H1 (cell line): ENCODE measurements around the gene TDRD5. TPM values are rescaled to one million over a fixed set of nuclear protein-coding genes. Genes with fewer than 3 reads are reported as not detected.

Source experiments
- ASH2L ChIP-seq: fragments of 200-600, 300-600 bp; sonication (generic); IDR thresholded peaks from one replicate; pipeline ENCODE4 v1.7.1; 2017; ENCODE audit warnings: low read length
- BCL11A ChIP-seq, 2 experiments: IDR thresholded peaks; one replicate each; pipeline ENCODE4 v1.6.1; 2011; ENCODE audit warnings: low read depth in 2 of 2, low read length in 2 of 2, mild to moderate bottlenecking in 2 of 2
- BRCA1 ChIP-seq: IDR thresholded peaks from 2 replicates; pipeline ENCODE4 v1.6.1; 2012; ENCODE audit warnings: low read depth, low read length, improper control_type of control experiment
- CBX8 ChIP-seq: fragments of 300-800, 300-1000 bp; sonication (generic); IDR thresholded peaks from 2 replicates; pipeline ENCODE4 v1.7.1; 2016; ENCODE audit warnings: low read depth, low read length, borderline replicate concordance
- CHD1 ChIP-seq: IDR thresholded peaks from 2 replicates; pipeline ENCODE4 v1.6.1; 2012; ENCODE audit warnings: low read depth, low read length, improper control_type of control experiment
- E2F6 ChIP-seq: IDR thresholded peaks from 2 replicates; pipeline ENCODE4 v1.6.1; 2012; ENCODE audit warnings: inconsistent platforms
- EZH2 ChIP-seq: fragments of 200-600 bp; sonication (generic); IDR thresholded peaks from 2 replicates; pipeline ENCODE4 v1.7.1; 2012; ENCODE audit warnings: low read depth, mild to moderate bottlenecking, moderate library complexity, low read length, inconsistent platforms; ENCODE audit not compliant: severe bottlenecking
- GTF2F1 ChIP-seq: IDR thresholded peaks from 2 replicates; pipeline ENCODE4 v1.6.1; 2012; ENCODE audit warnings: low read depth, low read length, improper control_type of control experiment, borderline replicate concordance
- HDAC2 ChIP-seq, 2 experiments: fragments of 300-600 bp in 1 of 2; sonication (generic) in 1 of 2; IDR thresholded peaks; 2 replicates each; pipeline ENCODE4 v1.6.1; 2011 to 2012; ENCODE audit warnings: low read depth in 2 of 2, low read length in 2 of 2, mild to moderate bottlenecking in 2 of 2, moderate library complexity in 2 of 2, borderline replicate concordance in 1 of 2, inconsistent platforms in 1 of 2
- HDAC6 ChIP-seq: IDR thresholded peaks from one replicate; pipeline ENCODE4 v1.7.1; 2012; ENCODE audit warnings: low read depth, mild to moderate bottlenecking, inconsistent platforms, low read length, moderate library complexity
- JUND ChIP-seq: IDR thresholded peaks from 2 replicates; pipeline ENCODE4 v1.6.1; 2011; ENCODE audit warnings: mild to moderate bottlenecking, improper control_type of control experiment, low read length
- MAX ChIP-seq: IDR thresholded peaks from 2 replicates; pipeline ENCODE4 v1.6.1; 2012; ENCODE audit warnings: inconsistent platforms
- POLR2A ChIP-seq, 2 experiments: IDR thresholded peaks; 1 replicate in 1 of 2; 2 replicates in 1 of 2; pipeline ENCODE4 v1.6.1; 2011; ENCODE audit warnings: low read depth in 2 of 2, low read length in 2 of 2, mild to moderate bottlenecking in 2 of 2; ENCODE audit errors: control extremely low read depth in 1 of 2
- POU5F1 ChIP-seq: IDR thresholded peaks from 2 replicates; pipeline ENCODE4 v1.6.1; 2011; ENCODE audit warnings: low read depth, mild to moderate bottlenecking, low read length, moderate library complexity
- RAD21 ChIP-seq, 2 experiments: IDR thresholded peaks in 1 of 2; conservative IDR thresholded peaks in 1 of 2; 2 replicates each; pipeline ENCODE4 v1.6.1; 2011; ENCODE audit warnings: low read depth in 2 of 2, low read length in 2 of 2, improper control_type of control experiment in 1 of 2, inconsistent platforms in 1 of 2, mild to moderate bottlenecking in 1 of 2, moderate library complexity in 1 of 2
- RBBP5 ChIP-seq: IDR thresholded peaks from 2 replicates; pipeline ENCODE4 v1.7.1; 2012; ENCODE audit warnings: low read depth, mild to moderate bottlenecking, inconsistent platforms, low read length, moderate library complexity, borderline replicate concordance
- RXRA ChIP-seq: IDR thresholded peaks from 2 replicates; pipeline ENCODE4 v1.6.1; 2011; ENCODE audit warnings: low read depth, mild to moderate bottlenecking, low read length, moderate library complexity; ENCODE audit not compliant: insufficient read depth
- SP2 ChIP-seq: IDR thresholded peaks from 2 replicates; pipeline ENCODE4 v1.6.1; 2012; ENCODE audit warnings: mild to moderate bottlenecking, low read length, inconsistent platforms
- SRF ChIP-seq: IDR thresholded peaks from 2 replicates; pipeline ENCODE4 v1.6.1; 2011; ENCODE audit warnings: mild to moderate bottlenecking, low read depth, low read length, moderate library complexity
- TAF1 ChIP-seq: IDR thresholded peaks from 2 replicates; pipeline ENCODE4 v1.6.1; 2011; ENCODE audit warnings: mild to moderate bottlenecking, low read depth, low read length
- TAF7 ChIP-seq: optimal IDR thresholded peaks from 2 replicates; pipeline ENCODE3; 2011; ENCODE audit warnings: low read depth, mild to moderate bottlenecking, inconsistent platforms, low read length, moderate library complexity, borderline replicate concordance
- TBP ChIP-seq: IDR thresholded peaks from 2 replicates; pipeline ENCODE4 v1.6.1; 2011; ENCODE audit warnings: low read depth, low read length, improper control_type of control experiment
- ZNF274 ChIP-seq: IDR thresholded peaks from 2 replicates; pipeline ENCODE4 v1.7.0; 2012; ENCODE audit warnings: low read length, borderline replicate concordance; ENCODE audit errors: extremely low read depth
- polyA plus RNA-seq, 7 experiments: library from polyadenylated mRNA; depleted of rRNA in 3 of 7; stranded (reverse) in 5 of 7; unstranded in 2 of 7; fragments of >200 nt in 5 of 7; fragments of 200-250 nt in 2 of 7; gene quantifications; 1 replicate in 5 of 7; 2 replicates in 1 of 7; 4 replicates in 1 of 7; pipeline versions ENCODE4 v1.2.1 to v1.2.3, GENCODE V29; 2011 to 2013; ENCODE audit warnings: missing spikeins in 2 of 7, mixed read lengths in 2 of 7
- total RNA-seq: library from RNA; stranded (reverse); fragmentation: NEBNext Ultra II Directional; extraction: Animal tissue kit (Norgen Biotek cat#: 25700); gene quantifications from 2 replicates; pipeline ENCODE4 v1.2.1, GENCODE V29; 2021

Gene TDRD5
- total and polyA plus RNA-seq, 2 of the 8 experiments (the other 6 are each of a cell fraction or from before 2014, with no cell fraction given) = 0.53 to 1.4 TPM

GRCh38 chr1:179586107-179586823 is 5.4 kb upstream of the TDRD5 start (continued):
- peak; percentile 43 for TF ChIP-seq EZH2
- TF ChIP-seq TBP = 0 out of 2 replicates have a peak, but pooled peaks have one; percentile 20
- no peak for TF ChIP-seq CHD1
- TF ChIP-seq HDAC6 = no peak
- TF ChIP-seq RBBP5 = no peak; the same call in 1 of the 2 replicates
- TF ChIP-seq E2F6 = 0 out of 2 replicates have a peak, but pooled peaks have one; percentile 29
- TF ChIP-seq RXRA = no peak
- TF ChIP-seq SP2 = no peak
- TF ChIP-seq GTF2F1 = no peak
- TF ChIP-seq HDAC2 (IDR thresholded peaks at IDR 0.05; ENCODE audit: borderline replicate concordance in 1 of 2, low read depth in 2 of 2, low read length in 2 of 2) = peak in 1 of 2 experiments; percentile 81; a peak in 1 of 4 replicates
- TF ChIP-seq ZNF274 = no peak
- no peak for TF ChIP-seq BRCA1
- TF ChIP-seq TAF7 = no peak
- TF ChIP-seq RAD21 (IDR thresholded peaks at IDR 0.05 in 1 of 2, conservative IDR thresholded peaks at IDR 0.05 in 1 of 2; ENCODE audit: low read depth in 2 of 2, low read length in 2 of 2) = peak; percentile 38 to 54; a peak in 3 of 4 replicates
- TF ChIP-seq POLR2A (IDR thresholded peaks at IDR 0.05; ENCODE audit: control extremely low read depth in 1 of 2, low read depth in 2 of 2, low read length in 2 of 2) = no peak
- no peak for TF ChIP-seq CBX8
- no peak for TF ChIP-seq SRF
- TF ChIP-seq MAX = peak; percentile 31; the same call in 1 of the 2 replicates
- peak; percentile 58 for TF ChIP-seq TAF1
- no peak for TF ChIP-seq BCL11A (IDR thresholded peaks at IDR 0.05; ENCODE audit: low read depth in 2 of 2, low read length in 2 of 2)
- no peak for TF ChIP-seq ASH2L
- TF ChIP-seq POU5F1 = no peak
- TF ChIP-seq JUND = no peak; the same call in 1 of the 2 replicates
